ENCODE results near the gene ZNF672. TPM values are rescaled to one million over a fixed set of nuclear protein-coding genes. Genes with fewer than 3 reads are reported as not detected.

The ZNF672 gene
- total RNA-seq, 1 donor from 2014 or later = 29.8 TPM

- Mint-ChIP-seq H3K9me3 (ENCODE audit: unreplicated experiment) (no peaks in the 10 kb centered on the region), H3K4me3 (ENCODE audit: unreplicated experiment) (no peak overlapping the region), H3K4me1 (ENCODE audit: unreplicated experiment) (peaks cover 22% of the 10 kb centered on the region), H3K27me3 (ENCODE audit: unreplicated experiment) (peaks cover 7% of the 10 kb centered on the region), H3K27ac (ENCODE audit: unreplicated experiment) (no peak overlapping the region), H3K36me3 (ENCODE audit: low read depth, unreplicated experiment) (no peaks in the 10 kb centered on the region)
- no peak for DNase-seq (ENCODE audit: low spot score)
- TF ChIP-seq CTCF (IDR thresholded peaks at IDR 0.05; ENCODE audit: unreplicated experiment) = no peak
These were observed 54.6 kb downstream of the ZNF672 start for GRCh38 chr1:248892590-248892989.

- H3K4me1 Mint-ChIP-seq (ENCODE audit: unreplicated experiment) = peaks cover 20% of the 10 kb centered on the region
- H3K27ac Mint-ChIP-seq (ENCODE audit: unreplicated experiment) = no peak overlapping the region
- no peak overlapping the region for H3K4me3 Mint-ChIP-seq (ENCODE audit: unreplicated experiment)
- H3K9me3 Mint-ChIP-seq (ENCODE audit: unreplicated experiment) = no peaks in the 10 kb centered on the region
- TF ChIP-seq CTCF (IDR thresholded peaks at IDR 0.05; ENCODE audit: unreplicated experiment) = no peak
- peaks cover 5% of the 10 kb centered on the region for H3K27me3 Mint-ChIP-seq (ENCODE audit: unreplicated experiment)
- no peak for DNase-seq (ENCODE audit: low spot score)
- no peaks in the 10 kb centered on the region for H3K36me3 Mint-ChIP-seq (ENCODE audit: low read depth, unreplicated experiment)
These were observed 56.8 kb downstream of the ZNF672 start for GRCh38 chr1:248894837-248895236.

DNA sequence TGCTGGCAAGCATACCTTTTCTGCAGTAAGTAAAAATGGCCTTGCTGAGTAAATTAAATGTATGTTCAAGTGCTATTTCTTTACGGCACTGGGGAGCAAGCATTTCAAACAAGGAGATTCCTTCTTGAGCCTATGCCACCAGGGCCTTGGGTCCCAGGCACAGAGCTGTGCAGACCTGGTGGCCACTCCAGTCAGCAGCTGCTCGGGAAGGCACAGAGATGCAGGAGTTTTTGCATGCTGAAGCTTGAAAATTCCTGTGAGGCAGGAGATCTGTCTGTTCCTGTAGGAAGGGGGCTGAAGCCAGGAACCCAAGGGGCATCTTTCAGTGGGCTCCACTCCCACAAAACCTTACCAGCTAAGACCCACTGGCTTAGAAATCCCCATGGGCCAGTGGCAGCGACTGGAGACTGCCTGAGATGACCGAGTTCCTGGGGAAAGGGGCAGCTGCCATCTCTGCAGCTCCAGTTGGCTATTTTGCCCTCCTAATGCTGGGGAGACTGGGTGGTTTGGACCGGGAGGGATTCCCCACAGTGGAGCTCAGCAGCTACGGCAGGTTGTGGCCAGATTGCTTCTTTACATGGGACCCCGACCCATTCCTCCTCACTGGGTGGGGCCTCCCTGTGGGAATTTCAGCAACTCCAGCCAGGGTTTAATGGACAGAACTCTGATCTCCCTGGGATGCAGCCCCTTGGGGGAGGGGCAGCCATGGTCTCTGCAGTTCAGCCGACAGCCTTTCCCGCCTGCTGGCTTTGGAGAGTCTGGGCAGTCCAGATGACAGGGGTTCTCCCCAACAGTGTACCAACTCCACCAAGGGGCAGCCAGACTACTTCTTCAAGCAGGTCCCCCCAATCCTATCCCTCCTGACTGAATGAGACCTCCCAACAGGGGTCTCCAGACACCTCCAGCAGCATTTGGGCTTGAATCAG is 59.7 kb downstream of the ZNF672 start:
- no peak for TF ChIP-seq CTCF (IDR thresholded peaks at IDR 0.05; ENCODE audit: unreplicated experiment)
- DNase-seq (ENCODE audit: low spot score) = no peak
- no peaks in the 10 kb centered on the region for H3K9me3 Mint-ChIP-seq (ENCODE audit: unreplicated experiment)
- peaks cover 5% of the 10 kb centered on the region for H3K27me3 Mint-ChIP-seq (ENCODE audit: unreplicated experiment)
- H3K4me1 Mint-ChIP-seq (ENCODE audit: unreplicated experiment) = peaks cover 12% of the 10 kb centered on the region
- H3K27ac Mint-ChIP-seq (ENCODE audit: unreplicated experiment) = no peak overlapping the region
- H3K36me3 Mint-ChIP-seq (ENCODE audit: low read depth, unreplicated experiment) = no peaks in the 10 kb centered on the region
- peak overlapping the region; percentile 66 for H3K4me3 Mint-ChIP-seq (ENCODE audit: unreplicated experiment)

Small RNA genes within 50 kb of the gene (microRNA-seq; reads per million reads assigned to microRNA genes)
- gene MIR3124 (ENCODE audit: unreplicated experiment) = 2.5 reads per million, percentile 34 among the genes with 10 or more reads in this experiment

Other genes with a start within 250 kb of the ZNF672 start
- gene OR2T10, start 240.5 kb upstream of the ZNF672 start, total RNA-seq (ENCODE audit: unreplicated experiment) = not detected
- not detected for gene OR2T11, start 203.1 kb upstream of the ZNF672 start, total RNA-seq (ENCODE audit: unreplicated experiment)
- not detected for gene OR2T35, start 192.9 kb upstream of the ZNF672 start, total RNA-seq (ENCODE audit: unreplicated experiment)
- gene OR2T27, start 182.7 kb upstream of the ZNF672 start, total RNA-seq (ENCODE audit: unreplicated experiment) = not detected
- gene OR14I1, start 135.5 kb upstream of the ZNF672 start, total RNA-seq (ENCODE audit: unreplicated experiment) = not detected
- gene LYPD8, start 82.5 kb upstream of the ZNF672 start, total RNA-seq (ENCODE audit: unreplicated experiment) = not detected
- 30.7 TPM for gene SH3BP5L, start 12.3 kb upstream of the ZNF672 start, total RNA-seq (ENCODE audit: unreplicated experiment)
- gene ZNF692, start 20.9 kb downstream of the ZNF672 start, total RNA-seq (ENCODE audit: unreplicated experiment) = 26.8 TPM
- gene PGBD2, start 68.0 kb downstream of the ZNF672 start, total RNA-seq (ENCODE audit: unreplicated experiment) = 7.9 TPM